ENCODE measurements around the gene SLC6A6.
"Not testable (repeated sequence)": the region's sequence is repeated elsewhere in the genome, so short reads cannot be mapped to it uniquely, and the experiment has no call there.

The SLC6A6 gene

DNA sequence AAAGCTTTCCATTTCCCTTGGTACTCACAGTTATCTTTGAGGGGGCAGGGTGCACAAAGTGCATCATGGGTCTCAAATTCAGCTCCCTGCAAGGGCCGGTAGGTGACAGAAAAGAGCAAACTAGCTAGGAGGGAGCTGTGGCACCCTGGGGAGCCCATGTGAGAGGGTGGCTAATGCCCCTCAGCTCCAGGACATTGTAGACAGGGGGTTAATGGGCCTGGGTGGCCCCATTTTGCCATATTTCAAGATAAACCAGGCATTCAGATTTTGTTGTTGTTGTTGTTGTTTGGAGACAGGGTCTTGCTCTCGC is 3.7 kb upstream of the SLC6A6 start:
- no peak for DNase-seq (ENCODE audit: low read depth)

DNA sequence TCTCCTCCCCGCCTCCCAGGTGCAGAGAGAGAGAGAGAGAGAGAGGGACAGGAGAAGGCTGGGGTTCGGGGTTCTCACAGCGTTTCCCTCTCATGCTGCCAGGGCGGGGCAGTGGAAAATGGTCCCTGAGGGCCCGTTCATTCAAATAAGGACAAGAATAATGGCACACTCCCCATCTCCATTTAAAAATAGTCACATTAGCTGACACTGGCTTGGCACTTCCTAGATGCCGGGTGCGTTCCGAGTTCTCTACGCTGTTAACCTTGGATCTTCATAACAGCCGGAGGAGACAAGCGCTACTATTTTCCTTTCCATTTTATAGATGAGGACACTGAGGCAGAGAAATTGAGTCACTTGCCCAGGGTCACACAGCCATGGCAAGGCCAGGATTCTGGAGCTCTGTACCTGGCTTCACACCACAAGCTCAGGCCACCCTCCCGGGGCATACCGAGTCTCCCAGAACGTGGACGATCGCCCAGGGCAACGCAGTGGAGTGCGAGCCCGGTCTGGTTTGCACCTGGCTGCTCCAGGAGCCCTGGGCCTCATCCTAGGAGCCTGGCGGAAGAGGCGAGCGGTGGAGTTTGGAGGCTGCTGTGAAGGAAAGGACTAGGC is 608 bp upstream of the SLC6A6 start:
- no peak for DNase-seq (ENCODE audit: low read depth)

DNA sequence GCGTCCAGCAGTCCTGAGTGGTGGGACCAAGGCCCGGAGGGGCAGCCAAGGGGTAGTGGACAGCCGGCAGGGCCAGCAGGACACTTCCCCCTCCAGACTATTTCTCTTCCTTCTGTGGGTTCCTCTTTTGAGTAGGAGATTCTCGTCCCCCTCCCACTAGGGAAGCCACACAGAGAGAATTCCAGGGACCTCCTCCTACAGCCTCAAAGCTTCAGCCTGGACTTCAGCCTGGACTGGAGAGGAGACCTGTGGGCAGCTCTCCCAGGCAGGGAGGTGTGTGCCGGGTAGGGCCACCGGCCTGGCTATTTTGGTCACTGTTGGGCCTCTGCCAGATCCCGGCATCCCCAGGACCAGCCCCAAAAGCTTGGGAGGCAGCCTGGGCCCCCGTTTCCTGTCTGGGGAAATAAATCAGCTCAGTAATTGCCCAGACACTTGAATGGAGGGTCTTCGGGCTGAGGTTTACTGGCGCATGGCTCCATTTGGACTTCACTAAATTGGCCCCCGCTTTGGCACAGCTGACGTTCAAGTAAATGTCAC is 1.3 kb downstream of the SLC6A6 start:
- DNase-seq (ENCODE audit: low read depth): no peak

DNA sequence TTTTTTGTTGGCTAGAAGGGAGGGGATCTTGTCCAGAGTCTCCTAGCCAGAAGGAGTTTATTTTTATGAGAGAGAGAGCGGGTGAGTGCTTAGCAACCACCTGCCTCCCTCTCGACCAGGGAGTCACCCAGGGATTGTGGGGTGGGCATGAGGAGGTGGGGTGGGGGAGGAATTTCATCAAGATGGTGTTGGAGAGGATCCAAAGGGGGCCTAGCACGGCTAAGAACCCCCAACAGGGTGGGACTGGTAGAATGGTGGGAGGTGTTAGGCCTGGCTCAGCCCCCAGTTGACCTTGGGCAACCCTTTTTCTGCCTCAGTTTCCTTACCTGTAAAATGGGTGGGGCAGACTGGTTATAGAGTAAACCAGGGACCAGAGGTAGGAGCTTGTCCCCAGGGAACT is 1.8 kb downstream of the SLC6A6 start:
- no peak for DNase-seq (ENCODE audit: low read depth)

DNA sequence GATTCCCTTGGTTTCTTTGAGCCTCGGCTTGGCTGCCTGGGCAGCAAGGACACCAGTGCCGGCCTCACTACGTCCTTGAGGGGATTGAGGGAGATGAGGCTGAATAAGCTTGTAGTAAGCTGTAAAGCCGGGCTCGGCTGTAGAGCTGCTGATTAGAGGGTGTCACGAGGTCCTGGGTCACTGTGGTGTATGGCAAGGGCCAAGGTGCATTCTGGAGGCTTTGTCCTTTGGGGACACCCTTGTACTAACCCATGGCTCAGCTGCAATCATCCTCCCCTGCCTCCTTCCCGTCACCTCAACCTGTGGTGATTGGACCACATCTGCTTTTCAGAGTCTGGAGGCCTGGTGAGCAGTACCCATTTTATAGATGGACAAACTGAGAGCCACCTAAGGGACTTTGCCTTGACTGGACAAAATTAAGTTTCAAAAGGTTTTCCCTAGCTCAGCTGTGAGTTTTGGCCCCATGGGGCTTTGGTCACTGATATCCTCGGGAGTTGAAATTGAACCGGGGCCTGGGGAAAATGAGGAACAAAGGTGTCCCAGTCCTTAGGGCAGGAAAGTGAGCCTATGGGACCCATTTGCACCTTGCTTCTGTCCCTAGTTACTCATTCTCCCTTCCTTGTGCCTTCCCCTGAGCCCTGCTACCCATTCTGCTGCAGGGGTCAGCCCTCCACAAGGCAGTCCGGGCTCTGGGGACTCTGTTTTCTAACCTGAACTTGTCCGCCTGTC is 2.4 kb downstream of the SLC6A6 start:
- no peak for DNase-seq (ENCODE audit: low read depth)

DNA sequence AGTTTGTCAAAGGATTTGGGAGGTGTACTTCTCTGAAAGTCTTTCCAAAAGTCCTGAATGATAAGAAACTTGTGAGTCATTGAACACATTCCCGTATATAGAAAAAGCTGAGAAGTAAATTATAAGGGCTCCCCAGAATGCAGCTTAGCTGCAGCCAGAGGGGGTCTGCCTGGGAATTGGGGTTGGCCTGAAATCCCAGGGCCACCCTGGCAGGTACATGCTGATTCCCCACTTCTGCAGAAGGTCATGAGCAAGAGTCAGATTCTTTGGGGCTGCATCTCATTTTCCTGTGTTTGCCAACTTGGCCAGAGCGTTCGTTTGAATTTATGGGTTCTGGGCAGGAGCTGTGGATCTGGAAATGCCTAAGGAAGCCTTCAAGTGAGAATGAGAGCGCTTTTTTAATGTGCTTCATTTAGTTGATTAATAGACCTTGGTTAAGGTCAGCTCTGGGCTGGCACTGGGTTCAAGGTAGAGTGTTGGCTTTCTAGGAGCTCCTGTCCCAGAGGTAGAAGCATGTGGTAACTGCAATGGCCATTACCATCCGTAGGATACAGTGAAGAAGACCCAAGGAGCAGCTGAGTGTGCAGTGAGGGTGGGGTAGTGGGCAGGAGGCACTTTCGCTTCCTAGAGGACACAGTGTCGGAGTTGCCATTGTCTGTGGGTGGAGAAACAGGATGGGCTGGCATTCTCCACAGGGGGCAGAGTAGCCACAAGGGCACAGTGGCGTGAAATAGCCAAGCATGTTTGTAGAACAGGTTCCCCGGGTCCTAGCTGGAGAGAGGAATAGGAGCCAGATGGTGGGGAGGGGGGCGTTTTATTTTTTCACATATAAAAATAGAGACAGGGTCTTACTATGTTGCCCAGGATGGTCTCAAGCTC is 3.2 kb downstream of the SLC6A6 start:
- DNase-seq (ENCODE audit: low read depth): no peak

DNA sequence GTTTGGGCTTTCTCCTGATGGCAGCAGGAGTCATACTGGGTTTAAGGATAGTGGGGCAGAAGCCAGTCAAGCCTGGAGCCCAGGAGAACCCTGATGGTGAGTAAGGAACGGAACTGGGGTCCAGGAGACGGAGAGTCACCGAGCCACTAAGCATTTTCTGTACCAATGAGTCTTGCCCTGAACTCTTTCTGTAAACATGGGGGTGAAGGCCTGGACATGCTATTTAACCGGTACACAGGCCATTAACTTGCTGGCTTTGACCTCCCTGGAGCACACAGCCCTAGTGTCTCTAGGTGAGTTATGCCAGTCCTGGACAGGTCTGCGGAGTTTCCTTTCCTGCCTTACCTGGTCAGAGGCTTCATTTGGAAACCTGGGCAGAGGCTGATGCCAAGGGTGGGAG is 3.9 kb downstream of the SLC6A6 start:
- DNase-seq (ENCODE audit: low read depth): no peak

DNA sequence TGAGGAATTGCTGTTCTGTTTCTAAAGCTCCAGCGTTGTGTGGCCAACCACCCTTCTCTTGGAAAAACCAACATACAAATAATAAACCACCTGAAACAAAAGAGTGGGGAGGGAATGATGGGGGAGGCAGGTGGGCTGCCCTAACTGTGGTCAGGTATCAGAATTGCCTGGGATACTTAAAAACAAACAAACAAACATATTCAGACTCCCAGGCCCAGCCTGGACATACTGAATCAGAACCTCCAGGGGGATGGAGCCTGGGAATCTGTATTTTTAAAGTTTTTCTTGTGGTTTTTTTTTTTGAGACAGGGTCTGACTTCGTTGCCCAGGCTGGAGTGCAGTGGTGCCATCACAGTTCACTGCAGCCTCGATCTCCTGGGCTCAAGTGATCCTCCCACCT is 4.4 kb downstream of the SLC6A6 start:
- DNase-seq (ENCODE audit: low read depth): no peak

DNA sequence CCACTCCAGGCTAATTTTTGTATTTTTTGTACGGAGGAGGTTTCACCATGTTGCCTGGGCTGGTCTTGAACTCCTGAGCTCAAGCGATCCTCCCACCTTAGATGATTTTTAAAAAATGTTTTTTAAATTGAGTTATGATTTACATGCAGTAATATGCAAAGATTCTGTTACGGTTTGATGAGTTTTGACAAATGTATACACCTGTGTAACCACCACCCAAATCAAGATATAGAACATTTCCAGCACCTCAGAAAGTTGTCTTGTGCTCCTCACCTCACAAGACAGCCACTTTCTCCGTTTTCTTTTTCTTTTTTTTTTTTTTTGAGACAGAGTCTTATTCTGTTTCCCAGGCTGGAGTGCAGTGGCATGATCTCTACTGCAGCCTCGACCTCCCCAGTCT is 4.8 kb downstream of the SLC6A6 start:
- DNase-seq (ENCODE audit: low read depth): no peak

DNA sequence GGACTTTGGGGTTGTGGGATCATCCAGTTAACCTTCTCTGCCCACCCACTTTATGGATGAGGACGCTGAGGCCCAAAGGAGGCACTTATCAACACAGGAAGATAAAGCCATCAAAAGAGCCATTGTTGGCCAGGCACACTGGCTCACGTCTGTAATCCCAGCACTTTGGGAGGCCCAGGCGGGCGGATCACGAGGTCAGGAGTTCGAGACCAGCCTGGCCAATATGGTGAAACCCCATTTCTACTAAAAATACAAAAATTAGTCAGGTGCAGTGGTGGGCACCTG is 7.3 kb downstream of the SLC6A6 start:
- not testable (repeated sequence) for DNase-seq (ENCODE audit: low read depth)

DNA sequence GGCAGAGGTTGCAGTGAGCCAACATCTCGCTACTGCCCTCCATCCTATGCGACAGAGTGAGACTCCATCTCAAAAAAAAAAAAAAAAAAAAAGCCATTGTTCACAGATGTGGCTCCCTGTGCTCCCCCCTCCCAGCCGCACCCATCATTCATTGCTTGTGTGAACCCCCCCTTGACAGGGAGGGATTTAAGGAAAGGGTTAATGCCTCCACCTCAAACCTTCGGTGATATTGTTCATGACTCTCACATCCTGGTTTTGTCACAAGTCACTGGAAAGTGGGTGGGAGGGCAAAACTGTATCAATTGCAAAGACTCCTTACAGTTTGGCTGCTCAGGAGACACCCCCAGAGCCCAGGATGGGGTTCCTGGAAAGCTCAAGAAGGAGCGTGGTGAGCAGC is 7.7 kb downstream of the SLC6A6 start:
- no peak for DNase-seq (ENCODE audit: low read depth)

DNA sequence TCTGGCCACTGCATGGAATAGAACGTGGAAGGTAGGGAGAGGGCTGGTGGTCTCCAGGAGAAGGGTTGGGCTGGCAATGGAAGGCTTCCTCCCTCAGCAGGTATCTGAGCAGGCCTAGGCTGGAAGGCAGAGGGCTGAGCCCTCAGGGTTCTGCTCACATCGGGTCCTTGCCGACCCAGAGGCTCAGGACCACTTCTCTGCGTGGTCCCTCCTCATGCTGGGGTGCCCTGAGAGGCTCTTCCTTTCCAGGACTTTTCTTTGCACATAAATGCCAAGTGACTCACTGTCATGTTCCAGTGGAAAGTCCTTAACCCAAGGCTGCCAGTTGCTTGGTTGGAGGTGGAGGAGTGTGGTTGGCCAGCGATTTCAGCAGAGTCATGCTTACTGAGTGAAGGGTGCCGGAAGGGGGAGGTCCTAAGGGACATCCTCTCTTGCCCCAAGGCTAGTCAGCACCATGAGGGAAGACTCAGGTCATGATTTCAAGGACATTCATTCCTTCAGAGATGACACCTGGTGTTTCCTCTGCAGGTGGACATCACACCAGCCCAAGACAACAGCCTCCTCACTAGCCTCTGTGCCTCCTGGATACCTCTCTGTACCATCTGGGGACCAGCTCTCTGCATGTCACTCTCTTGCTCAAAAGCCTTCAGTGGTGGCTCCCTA is 8.2 kb downstream of the SLC6A6 start:
- DNase-seq (ENCODE audit: low read depth): no peak

DNA sequence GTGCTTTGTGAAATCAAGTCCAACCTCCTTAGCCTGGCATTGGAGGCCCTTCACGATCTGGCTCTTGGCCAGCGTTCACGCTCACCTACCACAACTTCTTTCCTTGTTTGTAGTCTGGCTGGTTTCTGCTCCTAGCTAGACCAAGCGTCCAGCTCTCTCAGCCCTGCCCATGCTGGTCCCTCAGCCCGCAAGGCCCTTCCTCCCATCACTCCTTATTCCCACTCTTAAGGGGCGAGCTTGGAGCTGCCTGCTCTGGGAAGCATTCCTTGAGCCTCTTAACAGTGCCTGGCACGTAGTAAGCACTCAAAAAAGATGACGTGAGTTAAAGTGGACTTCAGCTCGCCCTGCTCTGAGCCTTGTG is 8.7 kb downstream of the SLC6A6 start:
- DNase-seq (ENCODE audit: low read depth): no peak

DNA sequence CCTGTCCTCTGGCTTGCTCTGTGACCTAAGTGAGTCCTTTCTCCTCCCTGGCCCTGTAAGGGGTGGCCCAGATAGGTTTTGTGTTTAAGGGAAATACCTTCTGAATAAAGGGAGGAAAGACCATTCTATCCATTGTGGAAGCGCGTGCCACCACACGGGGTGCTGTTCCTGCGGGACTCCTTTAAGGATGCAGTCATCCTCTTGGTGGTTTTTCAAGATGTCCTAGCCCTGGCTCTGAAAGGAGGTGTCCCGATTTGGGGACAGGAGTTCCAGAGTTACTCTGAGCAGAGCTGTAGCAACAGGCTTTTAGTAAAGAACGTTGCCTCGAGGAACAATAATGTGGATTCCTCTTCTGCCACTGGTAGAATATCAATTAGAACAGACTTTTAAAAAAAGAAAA is 9.6 kb downstream of the SLC6A6 start:
- DNase-seq (ENCODE audit: low read depth): no peak

DNA sequence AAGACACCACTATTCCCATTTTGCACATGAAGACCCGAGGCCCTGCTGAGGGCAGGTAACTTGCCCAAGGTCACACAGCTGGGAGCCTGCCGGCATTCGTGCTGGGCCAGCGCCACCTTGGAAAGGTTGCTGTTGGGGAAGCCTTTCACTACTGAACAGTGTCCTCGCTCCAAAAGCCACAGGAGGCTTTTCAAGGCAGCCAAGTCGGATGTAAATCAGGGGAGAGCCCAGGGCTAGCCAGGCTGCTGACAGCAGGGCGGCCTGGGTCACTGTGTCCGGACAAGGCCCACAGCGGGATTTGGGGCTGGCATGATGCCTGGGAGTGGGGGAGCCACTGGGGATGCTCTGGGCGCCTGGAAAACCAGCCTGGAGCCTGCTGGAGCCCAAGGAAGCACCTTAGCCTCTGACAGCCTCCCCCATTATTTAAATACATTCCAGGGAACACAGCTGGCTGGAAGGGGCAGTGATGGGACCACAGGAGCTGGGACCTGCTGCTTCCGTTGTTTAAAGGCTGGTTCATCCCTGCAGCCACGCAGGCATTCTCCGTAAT is 10.5 kb downstream of the SLC6A6 start:
- DNase-seq (ENCODE audit: low read depth): no peak

DNA sequence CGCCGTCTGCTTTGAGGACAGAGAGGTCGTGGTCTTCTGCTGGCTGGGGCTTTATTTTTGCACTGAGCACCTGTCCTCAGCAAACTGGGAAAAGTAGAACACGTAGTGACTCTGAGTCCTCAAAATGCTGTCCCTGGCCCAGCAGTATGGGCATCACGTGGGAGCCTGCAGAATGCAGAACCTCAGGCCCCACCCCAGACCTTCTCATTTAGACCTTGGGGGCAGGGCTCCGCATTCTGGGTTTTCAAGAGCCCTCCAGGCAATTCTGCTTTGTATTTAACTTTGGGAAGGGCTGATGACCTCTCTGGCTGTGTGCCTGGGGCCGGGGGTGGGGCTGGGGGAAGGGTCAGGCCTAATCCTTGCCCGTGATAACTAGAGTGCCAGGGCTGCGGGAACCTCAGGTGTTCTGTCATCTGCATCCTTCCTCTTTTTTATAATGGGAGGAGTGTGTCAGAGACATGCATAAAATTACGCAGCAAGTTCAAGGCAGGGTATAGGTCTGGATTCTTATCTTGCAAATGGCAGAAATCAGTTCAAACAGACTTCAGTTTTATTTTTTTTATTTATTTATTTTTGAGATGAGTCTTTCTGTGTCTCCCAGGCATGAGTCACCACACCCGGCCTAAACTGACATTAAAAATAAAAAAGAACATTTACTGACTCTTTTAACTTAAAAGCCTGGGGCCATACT is 11.1 kb downstream of the SLC6A6 start:
- DNase-seq (ENCODE audit: low read depth): no peak

DNA sequence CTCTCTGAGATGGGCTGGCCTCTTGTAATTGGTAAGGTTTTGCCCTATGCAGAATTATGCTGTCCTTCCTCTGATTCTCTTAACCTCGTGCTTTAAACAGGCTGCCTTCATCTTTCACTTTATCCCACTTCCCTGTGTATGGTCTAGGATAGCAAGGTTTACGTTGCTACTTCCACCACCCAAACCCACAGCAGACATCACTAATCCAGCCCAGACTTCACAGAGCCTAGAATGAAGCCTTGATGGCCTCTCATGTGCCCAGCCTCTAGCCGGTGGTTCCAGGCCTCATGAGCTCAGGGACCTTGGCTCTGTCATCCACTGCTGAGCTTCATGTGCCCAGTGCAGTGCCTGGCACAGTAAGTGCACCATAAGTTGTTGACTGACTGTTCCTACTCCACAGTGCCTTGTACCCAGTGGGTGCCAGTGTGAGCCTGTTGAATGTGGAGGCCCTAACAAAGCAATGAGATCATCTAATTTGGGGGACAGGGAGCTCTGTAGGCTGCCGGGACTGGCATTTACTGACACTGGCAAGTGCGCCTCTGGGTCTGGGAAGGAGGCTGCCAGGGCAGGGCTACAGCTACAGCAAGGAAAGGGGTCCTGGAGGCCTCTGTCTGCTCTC is 12.5 kb downstream of the SLC6A6 start:
- DNase-seq (ENCODE audit: low read depth): no peak

DNA sequence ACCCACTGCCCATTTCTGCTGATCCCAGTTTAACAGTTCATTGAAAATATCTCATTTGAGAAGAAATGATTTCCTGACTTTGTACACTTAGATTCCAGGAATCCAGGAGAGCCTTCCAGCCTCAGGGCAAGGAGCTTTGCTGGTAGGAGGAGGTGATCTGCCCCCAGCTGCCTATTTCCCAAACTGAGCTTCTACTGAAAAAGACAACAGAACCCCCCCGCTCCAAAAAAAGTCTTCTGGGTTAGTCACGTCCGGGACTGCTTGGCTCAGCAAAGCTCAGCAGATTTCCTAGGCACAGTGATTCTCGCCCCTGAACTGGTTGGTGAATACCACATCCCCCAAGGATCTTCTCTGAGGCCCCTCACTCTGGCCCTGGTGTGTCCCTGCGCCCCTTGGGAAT is 13.1 kb downstream of the SLC6A6 start:
- no peak for DNase-seq (ENCODE audit: low read depth)

DNA sequence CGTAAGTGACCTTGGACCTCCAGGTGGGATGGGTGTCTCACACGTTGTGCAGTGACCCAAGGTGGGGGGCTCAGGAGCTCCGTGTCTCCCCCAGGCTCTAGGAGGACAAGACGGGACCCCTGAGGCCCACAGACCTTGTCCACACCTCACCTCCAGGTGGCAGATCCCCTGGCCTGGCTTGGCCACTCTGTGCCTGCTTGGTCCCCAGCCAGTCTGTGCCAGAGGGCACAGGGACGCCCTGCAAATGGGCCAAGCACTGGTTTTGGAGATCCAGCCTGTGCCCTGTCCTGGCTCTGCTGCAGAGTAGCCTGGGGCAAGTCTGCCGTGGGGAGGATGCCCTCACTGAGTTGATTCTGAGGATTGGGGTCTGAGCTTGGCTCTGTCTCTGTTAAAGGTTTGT is 14.0 kb downstream of the SLC6A6 start:
- no peak for DNase-seq (ENCODE audit: low read depth)

DNA sequence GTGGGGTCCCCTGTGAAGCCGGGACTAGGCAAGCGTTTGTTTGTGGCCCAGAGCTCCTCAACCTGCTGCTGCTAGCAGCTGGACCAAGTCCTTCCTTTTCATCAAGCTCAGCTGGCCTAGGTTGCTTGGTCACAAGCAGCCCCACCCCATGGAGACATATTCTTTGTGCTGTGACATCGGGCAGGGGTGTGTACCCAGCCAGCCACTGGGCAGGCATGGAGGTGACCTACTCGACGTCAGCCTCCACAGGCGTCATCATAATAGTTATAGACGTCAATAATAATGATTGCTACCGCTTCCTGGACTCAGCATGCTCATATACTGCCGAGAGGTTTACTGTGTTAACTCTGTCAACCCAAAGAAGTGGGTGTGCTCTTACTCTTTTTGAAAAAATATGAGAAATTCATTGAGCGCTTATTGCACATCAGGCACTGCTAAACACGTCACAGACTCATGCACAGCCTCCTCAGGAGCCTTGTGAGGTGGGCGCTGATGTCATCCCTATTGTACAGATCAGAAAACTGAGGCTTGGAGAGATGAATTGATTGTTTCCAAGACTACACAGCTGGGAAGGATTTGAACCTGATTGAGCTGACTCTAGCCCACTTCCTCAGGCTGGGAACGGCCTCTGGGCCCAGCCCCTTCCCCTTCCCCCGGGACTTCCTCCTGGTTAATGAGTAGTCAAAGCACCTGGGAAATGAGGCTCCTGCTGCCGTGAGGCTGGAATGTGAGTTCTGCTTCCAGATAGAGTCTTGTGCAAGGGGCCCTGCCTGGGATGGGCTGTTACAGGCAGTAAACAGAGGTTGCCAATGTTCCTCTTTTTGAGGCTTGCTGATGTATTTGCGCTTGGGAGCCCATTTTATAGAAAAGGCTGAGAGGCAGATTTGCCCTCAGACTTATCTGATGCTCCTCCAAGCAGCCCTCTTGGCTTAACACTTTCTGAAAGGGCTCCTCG is 16.2 kb downstream of the SLC6A6 start:
- no peak for DNase-seq (ENCODE audit: low read depth)

Measured in stimulated activated CD8-positive, alpha-beta memory T cell treated with anti-CD3 and anti-CD28 coated beads, Interleukin-4, amount 100 ng/mL, for 24 hours (primary cell).